ENCODE results near the gene ASB2. TPM values are rescaled to one million over a fixed set of nuclear protein-coding genes. Genes with fewer than 3 reads are reported as not detected.

ASB2 gene
- total RNA-seq, 4 donors from 2014 or later: 22.1 to 35.8 (median 27.9) TPM

- H3K4me3 ChIP-seq: no peak overlapping the region
- TF ChIP-seq POLR2AphosphoS5 (IDR thresholded peaks at IDR 0.05): no peak
- TF ChIP-seq POLR2A (IDR thresholded peaks at IDR 0.05): no peak
- no peak for TF ChIP-seq EP300 (IDR thresholded peaks at IDR 0.05; ENCODE audit: low read depth)
- TF ChIP-seq CTCF (IDR thresholded peaks at IDR 0.05): no peak
- intact Hi-C loops (cut with DNase I; ENCODE audit: low total_unique reads): no loop called here
- no peak overlapping the region for H3K27ac ChIP-seq
- in situ Hi-C loops (cut with MboI; ENCODE audit: low pct_ligation_motif_present in 1 of 4, low pct_unique_long_range_greater_than_20kb in 1 of 4, low sequenced_read_pairs in 3 of 4): no loop called here
- no peak for DNase-seq
- H3K36me3 ChIP-seq: no peaks in the 10 kb centered on the region
- H3K9me3 ChIP-seq: no peaks in the 10 kb centered on the region
- 67% methylated on average over 8 of the region's 8 CpGs; no CpG with 5 or more reads in 1 of the 2 donors for WGBS, 2 donors (ENCODE audit: low coverage in 1 of 2)
- no peaks in the 10 kb centered on the region for H3K4me1 ChIP-seq
- no peaks in the 10 kb centered on the region for H3K27me3 ChIP-seq
These were observed 41.9 kb upstream of the ASB2 start for GRCh38 chr14:94018308-94018707.

GRCh38 chr14:94016446-94016976 is 40.1 kb upstream of the ASB2 start:
- WGBS, 2 donors (ENCODE audit: low coverage in 1 of 2): 85% methylated on average over 8 of the region's 8 CpGs; no CpG with 5 or more reads in 1 of the 2 donors
- no peak for TF ChIP-seq EP300 (IDR thresholded peaks at IDR 0.05; ENCODE audit: low read depth)
- no peak for TF ChIP-seq POLR2AphosphoS5 (IDR thresholded peaks at IDR 0.05)
- TF ChIP-seq POLR2A (IDR thresholded peaks at IDR 0.05): no peak
- TF ChIP-seq CTCF (IDR thresholded peaks at IDR 0.05): no peak

GRCh38 chr14:94015223-94015622 is 38.9 kb upstream of the ASB2 start:
- no peaks in the 10 kb centered on the region for H3K27me3 ChIP-seq
- 80% methylated on average over 2 of the region's 2 CpGs; no CpG with 5 or more reads in 1 of the 2 donors for WGBS, 2 donors (ENCODE audit: low coverage in 1 of 2)
- no peak overlapping the region for H3K4me3 ChIP-seq
- H3K36me3 ChIP-seq: no peaks in the 10 kb centered on the region
- DNase-seq: no peak
- no peak overlapping the region for H3K27ac ChIP-seq
- TF ChIP-seq POLR2A (IDR thresholded peaks at IDR 0.05) (no peak), EP300 (IDR thresholded peaks at IDR 0.05; ENCODE audit: low read depth) (no peak), POLR2AphosphoS5 (IDR thresholded peaks at IDR 0.05) (no peak), CTCF (IDR thresholded peaks at IDR 0.05) (no peak)
- intact Hi-C loops (cut with DNase I; ENCODE audit: low total_unique reads) (no loop called here), in situ Hi-C loops (cut with MboI; ENCODE audit: low pct_ligation_motif_present in 1 of 4, low pct_unique_long_range_greater_than_20kb in 1 of 4, low sequenced_read_pairs in 3 of 4) (no loop called here)
- H3K4me1 ChIP-seq: no peaks in the 10 kb centered on the region
- H3K9me3 ChIP-seq: no peaks in the 10 kb centered on the region

More at GRCh38 chr14:94016446-94016976, 40.1 kb upstream of the ASB2 start:
- in situ Hi-C loops (cut with MboI; ENCODE audit: low pct_ligation_motif_present in 1 of 4, low pct_unique_long_range_greater_than_20kb in 1 of 4, low sequenced_read_pairs in 3 of 4) (no loop called here), intact Hi-C loops (cut with DNase I; ENCODE audit: low total_unique reads) (no loop called here)
- Histone ChIP-seq H3K27me3 (no peaks in the 10 kb centered on the region), H3K27ac (no peak overlapping the region), H3K4me1 (no peaks in the 10 kb centered on the region), H3K4me3 (no peak overlapping the region), H3K9me3 (no peaks in the 10 kb centered on the region), H3K36me3 (no peaks in the 10 kb centered on the region)
- no peak for DNase-seq

- H3K4me3 ChIP-seq: no peak overlapping the region
- 42 to 76% methylated on average over 2 to 6 of the region's 6 CpGs for WGBS, 2 donors (ENCODE audit: low coverage in 1 of 2)
These were observed 38.0 kb upstream of the ASB2 start for GRCh38 chr14:94014382-94014781.

More at GRCh38 chr14:94014382-94014781, 38.0 kb upstream of the ASB2 start:
- Histone ChIP-seq H3K36me3 (no peaks in the 10 kb centered on the region), H3K27me3 (no peaks in the 10 kb centered on the region), H3K4me1 (no peaks in the 10 kb centered on the region), H3K27ac (no peak overlapping the region), H3K9me3 (no peaks in the 10 kb centered on the region)
- TF ChIP-seq POLR2A (IDR thresholded peaks at IDR 0.05) (no peak), POLR2AphosphoS5 (IDR thresholded peaks at IDR 0.05) (no peak), CTCF (IDR thresholded peaks at IDR 0.05) (no peak), EP300 (IDR thresholded peaks at IDR 0.05; ENCODE audit: low read depth) (no peak)
- no peak for DNase-seq
- intact Hi-C loops (cut with DNase I; ENCODE audit: low total_unique reads) (no loop called here), in situ Hi-C loops (cut with MboI; ENCODE audit: low pct_ligation_motif_present in 1 of 4, low pct_unique_long_range_greater_than_20kb in 1 of 4, low sequenced_read_pairs in 3 of 4) (no loop called here)
